HG02973 (cell line): ENCODE measurements around the gene XIRP2.

ENCODE experiments used
- ATAC-seq: cut with Tn5 transposase; IDR thresholded peaks from one replicate; pipeline ENCODE4 v1.9.1; 2021; ENCODE audit warnings: moderate library complexity; ENCODE audit not compliant: unreplicated experiment

XIRP2 gene, protein sequence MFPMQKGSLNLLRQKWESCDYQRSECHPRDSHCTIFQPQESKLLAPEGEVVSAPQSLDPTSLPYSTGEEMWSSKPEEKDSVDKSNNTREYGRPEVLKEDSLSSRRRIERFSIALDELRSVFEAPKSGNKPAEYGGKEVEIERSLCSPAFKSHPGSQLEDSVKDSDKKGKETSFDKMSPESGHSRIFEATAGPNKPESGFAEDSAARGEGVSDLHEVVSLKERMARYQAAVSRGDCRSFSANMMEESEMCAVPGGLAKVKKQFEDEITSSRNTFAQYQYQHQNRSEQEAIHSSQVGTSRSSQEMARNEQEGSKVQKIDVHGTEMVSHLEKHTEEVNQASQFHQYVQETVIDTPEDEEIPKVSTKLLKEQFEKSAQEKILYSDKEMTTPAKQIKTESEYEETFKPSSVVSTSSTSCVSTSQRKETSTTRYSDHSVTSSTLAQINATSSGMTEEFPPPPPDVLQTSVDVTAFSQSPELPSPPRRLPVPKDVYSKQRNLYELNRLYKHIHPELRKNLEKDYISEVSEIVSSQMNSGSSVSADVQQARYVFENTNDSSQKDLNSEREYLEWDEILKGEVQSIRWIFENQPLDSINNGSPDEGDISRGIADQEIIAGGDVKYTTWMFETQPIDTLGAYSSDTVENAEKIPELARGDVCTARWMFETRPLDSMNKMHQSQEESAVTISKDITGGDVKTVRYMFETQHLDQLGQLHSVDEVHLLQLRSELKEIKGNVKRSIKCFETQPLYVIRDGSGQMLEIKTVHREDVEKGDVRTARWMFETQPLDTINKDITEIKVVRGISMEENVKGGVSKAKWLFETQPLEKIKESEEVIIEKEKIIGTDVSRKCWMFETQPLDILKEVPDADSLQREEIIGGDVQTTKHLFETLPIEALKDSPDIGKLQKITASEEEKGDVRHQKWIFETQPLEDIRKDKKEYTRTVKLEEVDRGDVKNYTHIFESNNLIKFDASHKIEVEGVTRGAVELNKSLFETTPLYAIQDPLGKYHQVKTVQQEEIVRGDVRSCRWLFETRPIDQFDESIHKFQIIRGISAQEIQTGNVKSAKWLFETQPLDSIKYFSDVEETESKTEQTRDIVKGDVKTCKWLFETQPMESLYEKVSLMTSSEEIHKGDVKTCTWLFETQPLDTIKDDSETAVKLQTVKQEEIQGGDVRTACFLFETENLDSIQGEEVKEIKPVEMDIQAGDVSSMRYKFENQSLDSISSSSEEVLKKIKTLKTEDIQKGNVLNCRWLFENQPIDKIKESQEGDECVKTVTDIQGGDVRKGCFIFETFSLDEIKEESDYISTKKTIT (N-terminal part only)

DNA sequence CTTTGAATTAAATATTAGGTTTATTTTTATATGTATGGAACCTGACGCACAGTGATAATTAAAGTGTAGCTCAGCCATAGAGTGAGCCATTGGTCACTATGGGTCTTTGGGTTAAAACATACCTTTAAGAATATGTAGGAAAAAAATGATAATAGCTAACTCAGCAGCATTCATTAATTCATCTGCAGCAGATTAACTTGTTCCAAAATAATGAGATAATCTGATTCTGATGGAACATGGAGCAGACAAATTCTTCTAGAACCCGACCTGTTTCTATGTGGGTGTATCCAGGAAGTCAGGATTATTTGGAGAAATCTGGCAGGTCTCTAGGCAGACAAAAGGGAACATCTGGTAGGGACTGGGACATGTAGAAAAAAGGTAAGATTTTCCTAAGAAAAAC, at the start of gene XIRP2:
Gene XIRP2, plus strand, starts transcription at position 301 of the 400 bp plus-strand sequence. CDS start 15,003 bp downstream, outside the sequence.
- no peak for ATAC-seq

DNA sequence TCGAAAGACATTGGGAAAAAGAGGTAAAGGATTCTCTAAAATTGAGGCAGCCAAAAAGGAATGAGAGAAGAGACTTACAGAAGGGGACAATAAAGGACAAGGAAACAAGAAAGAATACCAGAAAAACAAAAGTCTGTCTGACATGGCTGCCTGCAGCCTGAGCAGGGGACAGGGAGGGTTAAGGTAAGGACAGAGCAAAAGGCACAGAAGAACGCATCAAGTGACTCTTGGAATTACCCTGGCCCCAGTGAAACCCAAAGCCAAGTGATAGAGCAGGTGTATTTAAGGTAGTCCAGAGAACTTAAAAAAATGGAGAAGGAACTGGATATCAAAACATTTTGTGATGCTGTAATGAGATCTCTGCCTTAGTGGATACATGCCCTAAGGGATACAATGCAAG, 47.1 kb upstream of the XIRP2 start:
- ATAC-seq: no peak

DNA sequence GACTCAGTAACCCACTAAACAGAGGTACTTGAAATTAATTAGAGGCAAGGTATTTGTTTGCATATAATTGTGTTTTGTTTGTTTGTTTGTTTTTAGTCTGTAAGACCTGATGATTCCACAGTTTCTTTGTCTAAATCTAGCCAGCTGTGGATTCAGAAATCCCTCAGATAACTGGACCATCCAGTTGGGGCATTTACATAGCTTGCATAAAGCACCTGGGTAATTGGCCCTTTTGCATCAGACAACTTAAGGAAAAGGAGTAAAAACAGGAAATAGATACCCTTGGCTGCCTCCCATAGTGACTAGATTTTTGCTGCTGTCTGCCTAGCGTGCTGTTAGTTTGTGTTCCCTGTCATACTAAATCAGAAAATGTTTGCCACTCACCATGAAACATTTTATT, 46.6 kb upstream of the XIRP2 start:
- no peak for ATAC-seq

DNA sequence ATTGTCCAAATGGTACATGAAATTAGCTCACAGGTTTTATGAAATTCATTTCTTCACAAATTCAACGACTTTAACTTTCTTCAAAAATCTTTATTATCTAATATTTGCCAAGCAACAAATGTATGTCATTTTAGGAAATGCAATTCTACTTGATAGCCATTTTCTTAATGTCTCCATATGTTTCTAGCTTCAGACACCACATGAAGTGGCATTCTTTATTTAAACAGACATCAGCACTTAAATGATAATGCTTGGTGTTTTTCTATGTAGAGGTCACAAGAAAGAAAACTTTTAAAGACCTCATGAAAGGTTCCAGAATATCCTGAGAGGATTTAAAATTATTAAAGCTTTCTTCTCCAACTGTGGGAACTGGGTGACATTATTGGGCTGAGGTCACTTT, 44.2 kb upstream of the XIRP2 start:
- no peak for ATAC-seq

DNA sequence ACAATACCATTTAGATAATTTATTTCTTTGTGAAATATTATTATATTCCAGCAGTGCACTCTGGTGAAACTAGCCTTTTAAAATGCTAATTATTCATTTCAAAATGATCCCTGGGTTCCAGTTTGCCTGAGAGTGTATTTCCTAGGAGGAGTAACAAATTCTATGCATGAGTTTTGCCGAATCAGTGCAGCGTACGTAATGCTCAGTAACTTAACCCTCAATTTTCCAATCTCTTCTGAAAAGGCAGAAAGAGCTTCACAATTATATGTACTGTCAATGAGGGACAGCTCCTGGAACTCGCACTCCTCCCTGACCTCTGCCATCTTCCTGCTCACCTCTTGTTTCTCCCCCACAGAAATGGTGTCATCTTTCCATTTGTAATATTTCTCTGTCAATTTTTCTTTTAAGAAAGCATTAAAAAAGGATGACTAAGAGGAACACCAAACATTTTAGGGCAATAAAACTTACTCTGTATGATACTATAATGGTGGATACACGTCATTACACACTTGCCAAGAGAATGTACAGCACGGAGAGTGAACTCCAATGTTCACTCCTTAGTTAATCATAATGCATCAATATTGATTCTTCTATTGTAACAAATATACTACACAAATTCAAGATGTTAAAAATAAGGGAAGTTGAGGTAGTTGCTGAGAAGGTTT, 25.7 kb upstream of the XIRP2 start:
- ATAC-seq: no peak

DNA sequence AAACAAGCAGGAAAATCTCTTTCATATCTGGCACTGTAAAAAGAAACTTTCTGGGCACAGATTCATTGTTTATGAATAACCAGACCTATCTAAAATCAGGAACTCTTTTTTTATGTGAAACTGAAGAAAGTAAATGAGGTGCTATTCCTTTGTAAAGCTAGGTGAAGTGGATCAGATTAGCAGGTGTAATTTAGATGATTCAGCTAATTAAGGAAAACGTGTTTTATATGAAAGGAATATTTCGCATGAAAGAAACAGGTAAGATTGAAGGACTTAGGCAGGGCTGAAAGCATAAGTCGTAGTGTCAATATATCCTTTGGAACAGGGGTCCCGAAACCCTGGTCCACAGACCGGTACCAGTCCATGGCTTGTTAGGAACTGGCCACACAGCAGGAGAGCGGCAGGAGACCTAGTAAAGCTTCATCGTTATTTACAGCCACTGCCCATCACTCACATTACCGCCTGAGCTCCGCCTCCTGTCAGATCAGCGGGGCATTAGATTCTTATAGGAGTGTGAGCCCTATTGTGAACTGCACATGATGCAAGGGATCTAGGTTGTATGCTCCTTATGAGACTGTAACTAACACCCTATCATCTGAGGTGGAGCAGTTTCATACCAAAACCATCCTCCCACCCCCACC, 20.3 kb upstream of the XIRP2 start:
- no peak for ATAC-seq

DNA sequence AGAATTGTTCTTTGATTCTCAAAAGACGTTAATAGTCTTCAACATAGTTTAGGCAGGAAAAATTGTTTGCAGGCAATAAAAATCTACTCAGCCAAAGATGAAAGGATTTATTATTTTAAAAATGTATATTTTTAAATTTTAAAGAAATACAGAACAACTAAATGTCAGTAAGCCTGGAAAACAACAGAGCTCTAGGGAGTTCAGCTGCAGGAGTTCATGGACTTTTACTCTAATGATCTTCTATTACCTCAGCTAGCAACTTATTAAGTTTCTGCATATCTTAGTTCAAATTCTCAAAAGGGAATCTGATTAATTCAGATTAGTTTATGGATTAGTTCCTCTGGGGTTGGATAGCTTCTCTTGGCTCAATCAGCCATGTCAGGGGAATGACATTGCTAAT, 17.9 kb upstream of the XIRP2 start:
- ATAC-seq: no peak

DNA sequence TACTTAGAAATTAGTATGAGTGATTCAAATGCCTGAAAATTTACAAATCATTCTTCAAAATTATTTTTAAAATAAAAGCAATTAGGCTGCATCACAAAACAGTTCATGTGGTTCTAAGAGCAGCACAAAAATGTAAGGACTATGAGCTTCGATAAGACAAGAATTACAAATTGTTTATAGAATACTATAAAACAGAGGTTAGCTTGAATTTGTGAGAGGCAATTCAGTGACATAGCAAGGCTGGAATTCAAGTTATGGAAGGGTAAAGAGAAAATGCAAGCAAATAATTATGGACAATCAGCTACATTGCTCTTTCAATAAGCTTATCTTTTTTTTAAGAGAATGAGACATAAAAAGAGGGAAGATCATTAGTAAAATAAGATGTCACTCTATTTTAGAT, 7.1 kb upstream of the XIRP2 start:
- no peak for ATAC-seq

DNA sequence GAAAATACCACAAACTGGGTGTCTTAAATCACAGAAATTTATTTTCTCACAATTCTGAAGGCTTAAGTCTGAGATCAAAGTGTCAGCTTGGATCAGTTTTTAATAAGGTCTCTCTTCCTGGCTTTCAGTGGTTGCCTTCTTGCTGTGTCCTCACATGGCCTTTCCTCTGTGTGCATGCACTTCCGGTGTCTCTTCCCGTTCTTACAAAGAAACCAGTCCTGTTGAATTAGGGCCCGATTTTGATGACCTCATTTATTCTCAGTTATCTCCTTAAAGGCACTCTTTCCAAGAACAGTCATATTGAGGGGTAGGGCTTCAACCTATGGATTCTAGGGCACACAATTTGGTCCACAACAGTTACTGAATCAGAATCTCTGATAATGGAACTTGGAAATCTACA, 5.4 kb upstream of the XIRP2 start:
- ATAC-seq: no peak

DNA sequence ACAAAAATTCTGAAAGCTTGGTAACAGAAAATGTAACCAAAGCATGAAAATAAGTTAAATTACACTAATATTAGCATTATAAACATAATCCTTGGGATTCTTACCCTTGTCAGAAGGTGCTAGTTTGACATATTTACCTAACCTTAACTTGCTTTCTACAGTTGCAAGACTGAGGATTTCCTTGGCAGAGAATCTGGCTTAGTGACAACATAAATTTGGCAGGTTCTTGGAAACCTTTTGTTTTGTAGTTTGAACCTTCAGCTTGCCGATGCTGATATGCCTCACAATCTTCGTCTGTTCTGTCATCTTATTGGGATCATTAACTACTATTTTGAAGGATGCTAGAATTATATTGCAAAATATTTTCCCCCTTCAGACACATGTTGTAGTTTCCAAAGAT, 3.4 kb downstream of the XIRP2 start:
- ATAC-seq: no peak

DNA sequence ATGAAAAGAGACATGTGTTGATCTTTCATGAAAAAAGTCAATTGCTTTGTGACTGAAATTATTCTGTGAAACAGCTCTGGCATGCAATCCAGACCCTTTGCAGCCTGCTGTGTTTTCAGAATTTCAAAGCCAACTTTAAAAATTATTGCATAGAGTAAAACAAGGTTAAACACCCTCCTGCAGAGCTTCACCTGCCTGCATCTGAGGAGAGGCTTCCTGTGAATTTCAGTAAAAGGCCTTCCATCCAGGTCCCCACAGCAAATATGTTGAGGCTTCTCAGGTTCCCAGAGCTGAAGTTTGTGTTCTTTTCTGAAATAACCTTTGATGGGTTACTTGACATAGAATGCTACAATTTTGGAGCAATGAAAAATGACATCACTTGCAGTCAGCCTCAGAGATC, 4.1 kb downstream of the XIRP2 start:
- ATAC-seq: no peak

DNA sequence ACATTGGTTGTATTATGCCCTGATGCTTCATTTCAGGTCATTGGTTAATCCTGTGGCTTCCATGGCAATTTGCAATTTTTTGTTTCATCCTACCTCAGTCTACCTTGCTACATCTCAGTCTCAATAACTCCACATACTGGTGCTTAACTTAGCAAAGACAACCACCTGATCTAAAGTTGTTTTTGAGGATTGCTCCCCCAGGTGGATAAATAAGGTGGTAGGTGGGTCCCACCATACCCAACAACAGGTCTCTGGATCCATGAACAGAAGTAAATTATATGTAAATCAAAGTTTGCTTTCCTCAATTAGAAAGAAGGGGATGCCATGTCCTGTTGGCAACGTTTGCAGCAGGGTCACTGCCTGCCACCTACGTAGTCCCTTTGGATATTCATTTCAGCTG, 7.0 kb downstream of the XIRP2 start:
- ATAC-seq: no peak

DNA sequence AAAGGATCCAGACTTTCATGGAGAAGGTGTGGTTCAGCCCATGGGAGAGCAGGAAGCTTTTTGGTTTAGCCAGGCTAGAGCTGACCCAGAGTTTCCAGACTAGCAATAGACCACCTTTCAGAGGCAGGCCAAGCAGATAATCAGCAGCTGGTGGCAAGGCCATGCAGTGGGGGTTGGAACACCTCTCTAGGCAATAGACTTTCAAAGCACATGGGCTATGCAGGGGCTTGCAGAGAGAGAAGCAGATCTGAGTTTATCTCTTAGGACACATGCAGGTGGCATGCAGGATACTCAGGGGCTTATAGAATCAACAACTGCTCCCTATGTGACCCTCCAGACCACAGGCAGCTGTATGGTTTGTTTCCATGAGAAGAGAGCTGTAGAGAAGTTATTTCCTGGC, 9.4 kb downstream of the XIRP2 start:
- ATAC-seq: no peak

DNA sequence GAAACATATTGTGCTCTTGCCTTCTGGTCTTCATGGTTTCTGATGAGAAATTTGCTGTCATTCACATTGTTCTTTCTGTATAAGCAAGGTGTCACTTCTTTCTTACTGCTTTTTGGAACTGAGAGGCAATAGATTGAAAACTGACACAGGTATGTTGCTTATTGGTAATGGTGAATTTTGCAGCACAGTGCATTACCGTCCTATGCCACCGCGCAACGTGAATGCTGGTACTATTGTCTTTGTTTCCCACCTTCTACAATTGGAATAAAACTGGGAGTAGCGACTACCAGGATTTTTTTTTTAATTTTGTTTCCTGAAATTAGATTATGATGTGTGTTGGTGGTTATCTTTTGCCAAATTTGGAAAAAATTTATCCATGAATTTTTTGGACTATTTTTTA, 11.4 kb downstream of the XIRP2 start:
- ATAC-seq: no peak

DNA sequence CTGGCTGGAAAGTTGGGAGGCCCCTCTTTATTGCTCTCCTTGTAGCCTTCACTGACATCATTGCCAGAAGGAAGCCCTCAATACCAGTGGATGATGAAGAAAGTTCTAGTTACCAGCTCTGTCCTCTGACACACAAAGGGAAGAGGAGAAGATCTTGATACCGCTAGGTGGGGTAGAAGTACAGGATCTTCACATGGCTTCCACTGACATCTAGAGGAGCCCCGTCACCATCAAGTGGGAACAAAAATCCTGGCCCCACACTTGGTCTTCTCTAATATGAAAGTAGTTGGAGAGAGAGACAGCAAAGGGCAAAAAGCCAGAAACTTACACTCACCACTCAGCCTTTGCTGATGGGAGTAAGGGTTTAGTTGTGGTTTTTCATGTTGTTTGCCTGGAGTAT, 12.4 kb downstream of the XIRP2 start:
- no peak for ATAC-seq

DNA sequence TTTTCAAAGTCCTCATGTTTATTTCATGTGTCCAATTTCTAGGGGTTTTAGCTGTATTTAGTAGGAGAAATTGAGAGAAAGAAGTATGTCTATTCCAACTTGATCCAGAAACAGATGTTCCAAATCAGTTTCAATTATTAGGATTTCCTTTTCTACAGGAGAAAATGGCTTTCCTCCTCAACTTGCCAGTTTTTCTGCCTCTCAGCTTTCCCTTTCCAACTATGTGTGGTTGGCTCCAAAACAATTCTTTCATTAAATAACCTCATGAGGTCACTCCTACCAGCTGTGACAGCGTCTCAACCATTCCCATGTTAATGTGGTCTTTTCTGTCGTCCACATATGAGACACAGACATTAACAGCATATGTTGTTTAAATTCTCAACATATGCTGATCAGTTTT, 13.1 kb downstream of the XIRP2 start:
- no peak for ATAC-seq

DNA sequence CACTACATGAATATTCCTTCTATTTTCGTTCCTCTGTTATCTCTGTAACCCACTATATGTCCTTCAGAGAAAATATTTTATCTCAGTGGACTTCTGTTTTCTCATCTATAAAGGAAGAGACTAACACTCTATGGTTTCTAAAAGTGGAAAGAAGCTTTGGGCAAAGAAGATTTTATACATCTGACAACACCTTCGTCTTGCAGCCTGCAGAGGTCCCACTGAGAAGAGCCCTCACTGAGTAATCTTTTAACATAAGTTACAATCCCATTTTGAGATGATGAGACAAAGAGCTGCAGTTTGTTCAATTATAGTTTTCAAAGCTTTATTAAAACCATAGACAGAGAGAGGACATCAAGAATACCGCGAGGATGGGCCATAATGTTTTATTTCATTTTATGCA, 28.7 kb downstream of the XIRP2 start:
- ATAC-seq: no peak

DNA sequence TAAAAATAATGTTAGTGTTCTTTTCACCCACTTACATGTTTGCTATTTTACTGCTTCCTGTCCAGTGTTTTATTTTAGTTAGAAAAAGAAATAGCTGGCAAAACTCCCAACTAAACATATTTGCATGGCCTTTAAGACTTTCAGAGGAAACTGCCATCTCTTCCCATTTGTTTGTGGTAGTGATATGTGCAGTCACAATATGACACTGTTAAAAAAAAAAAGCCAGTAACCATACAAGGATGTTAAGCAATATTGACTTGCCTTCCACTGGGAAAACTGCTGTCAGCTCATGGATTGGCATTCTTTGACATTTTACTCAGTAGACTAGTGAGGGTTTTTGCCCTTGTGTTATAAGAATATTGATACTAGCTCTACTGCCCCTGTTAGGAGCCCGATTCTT, 29.1 kb downstream of the XIRP2 start:
- no peak for ATAC-seq

DNA sequence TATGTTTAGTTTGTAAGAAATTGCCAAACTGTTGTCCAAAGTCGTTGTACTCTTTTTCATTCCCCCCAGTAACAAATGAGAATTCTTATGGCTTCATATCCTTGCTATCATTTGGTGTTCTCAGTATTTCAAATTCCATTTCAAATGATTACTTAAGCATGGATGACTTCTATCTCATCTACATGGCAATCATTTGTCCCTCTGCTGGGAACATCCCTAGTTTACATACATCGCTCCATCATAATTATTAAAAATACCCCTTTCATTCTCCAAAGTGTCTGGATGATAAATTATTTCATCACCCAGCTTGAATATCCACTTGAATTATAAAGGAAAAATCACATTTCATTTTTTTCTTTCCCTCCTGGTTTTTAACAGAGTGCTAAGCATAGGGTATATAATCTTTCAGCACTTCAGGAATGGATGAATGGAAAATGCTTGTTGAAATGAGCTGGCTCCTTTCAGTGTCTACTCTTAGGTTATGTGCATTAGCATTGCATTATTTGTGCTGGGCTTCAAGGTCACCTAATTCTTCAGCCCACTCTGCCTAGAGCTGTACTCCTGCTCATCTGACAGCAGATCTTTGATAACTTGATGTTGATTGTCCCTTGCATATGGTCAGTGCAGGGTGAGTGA, 33.1 kb downstream of the XIRP2 start:
- ATAC-seq: no peak

DNA sequence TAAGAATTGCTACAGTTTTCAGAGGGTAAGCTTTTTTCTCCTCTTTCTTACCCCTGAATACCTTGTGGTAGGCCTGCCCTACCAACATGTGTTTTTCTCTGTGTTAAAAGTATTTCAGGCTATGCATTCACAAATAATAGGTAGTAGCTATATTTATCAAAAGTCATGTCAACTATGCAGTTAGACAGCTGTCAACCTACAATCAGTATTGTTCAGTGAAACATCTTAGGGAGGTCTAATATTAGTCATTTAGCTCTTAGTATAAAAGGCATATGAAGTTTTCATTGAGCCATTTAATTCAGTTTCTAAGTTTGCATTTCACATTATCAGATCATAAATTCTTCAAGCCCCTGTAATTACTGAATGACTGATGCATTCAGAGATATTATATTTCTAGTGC, 36.7 kb downstream of the XIRP2 start:
- ATAC-seq: no peak
